ENCODE results near the gene OGG1.

Gene OGG1

DNA sequence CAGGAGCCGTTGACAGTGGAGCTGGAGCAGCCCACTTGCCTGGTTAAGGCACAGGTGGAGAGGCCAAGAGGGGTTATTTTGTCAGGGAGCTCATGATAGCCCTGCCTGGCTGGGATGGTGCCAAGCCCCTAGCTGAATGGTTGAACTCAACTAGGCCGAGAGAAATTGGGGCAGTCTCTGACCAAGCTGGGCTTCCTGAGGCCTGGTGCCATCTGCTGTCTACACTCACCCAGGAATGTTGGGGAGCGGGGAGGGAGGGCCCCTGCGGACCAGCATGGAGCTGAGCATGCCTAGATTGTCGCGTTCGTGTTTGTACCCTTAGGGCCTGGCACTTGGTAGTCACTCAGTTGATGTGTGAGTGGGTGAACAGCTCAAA, 17.0 kb upstream of the OGG1 start (continued):
- TF ChIP-seq, protein P1, sequence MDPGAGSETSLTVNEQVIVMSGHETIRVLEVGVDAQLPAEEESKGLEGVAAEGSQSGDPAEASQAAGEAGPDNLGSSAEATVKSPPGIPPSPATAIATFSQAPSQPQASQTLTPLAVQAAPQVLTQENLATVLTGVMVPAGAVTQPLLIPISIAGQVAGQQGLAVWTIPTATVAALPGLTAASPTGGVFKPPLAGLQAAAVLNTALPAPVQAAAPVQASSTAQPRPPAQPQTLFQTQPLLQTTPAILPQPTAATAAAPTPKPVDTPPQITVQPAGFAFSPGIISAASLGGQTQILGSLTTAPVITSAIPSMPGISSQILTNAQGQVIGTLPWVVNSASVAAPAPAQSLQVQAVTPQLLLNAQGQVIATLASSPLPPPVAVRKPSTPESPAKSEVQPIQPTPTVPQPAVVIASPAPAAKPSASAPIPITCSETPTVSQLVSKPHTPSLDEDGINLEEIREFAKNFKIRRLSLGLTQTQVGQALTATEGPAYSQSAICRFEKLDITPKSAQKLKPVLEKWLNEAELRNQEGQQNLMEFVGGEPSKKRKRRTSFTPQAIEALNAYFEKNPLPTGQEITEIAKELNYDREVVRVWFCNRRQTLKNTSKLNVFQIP (CRISPR knock-in tag; IDR thresholded peaks at IDR 0.05; ENCODE audit: borderline replicate concordance, low read depth) = no peak
- TF ChIP-seq SNAI2 (CRISPR knock-in tag; IDR thresholded peaks at IDR 0.05) (no peak), PPARA (CRISPR knock-in tag; IDR thresholded peaks at IDR 0.05; ENCODE audit: borderline replicate concordance) (no peak)

DNA sequence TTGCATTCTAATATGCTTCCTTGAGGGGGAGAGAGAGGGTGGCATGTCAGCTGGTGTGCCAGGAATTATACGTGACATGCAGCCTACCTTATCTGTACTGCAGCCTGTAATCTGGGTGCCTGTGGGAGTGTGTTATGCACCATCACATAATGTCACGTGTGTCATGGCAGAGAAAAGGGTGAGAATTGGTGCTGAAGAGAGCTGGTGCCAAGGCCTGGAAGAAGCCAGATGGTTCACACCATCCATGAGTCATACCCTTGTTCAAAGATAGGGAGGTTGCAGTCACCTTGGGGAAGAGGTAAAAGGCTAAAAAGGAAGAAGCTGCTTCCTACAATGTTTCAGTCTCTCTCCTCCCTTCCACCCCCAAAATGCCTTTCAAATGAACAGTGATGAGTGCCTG, 12.9 kb upstream of the OGG1 start:
- no peak for ATAC-seq
- TF ChIP-seq ZNF565 (CRISPR knock-in tag; conservative IDR thresholded peaks at IDR 0.05; ENCODE audit: low read depth) (no peak), ISL1 (CRISPR knock-in tag; IDR thresholded peaks at IDR 0.05) (no peak), PPARA (CRISPR knock-in tag; IDR thresholded peaks at IDR 0.05; ENCODE audit: borderline replicate concordance) (no peak), ZNF70 (CRISPR knock-in tag; IDR thresholded peaks at IDR 0.05) (no peak), SNAI2 (CRISPR knock-in tag; IDR thresholded peaks at IDR 0.05) (no peak)
- TF ChIP-seq, protein P2, sequence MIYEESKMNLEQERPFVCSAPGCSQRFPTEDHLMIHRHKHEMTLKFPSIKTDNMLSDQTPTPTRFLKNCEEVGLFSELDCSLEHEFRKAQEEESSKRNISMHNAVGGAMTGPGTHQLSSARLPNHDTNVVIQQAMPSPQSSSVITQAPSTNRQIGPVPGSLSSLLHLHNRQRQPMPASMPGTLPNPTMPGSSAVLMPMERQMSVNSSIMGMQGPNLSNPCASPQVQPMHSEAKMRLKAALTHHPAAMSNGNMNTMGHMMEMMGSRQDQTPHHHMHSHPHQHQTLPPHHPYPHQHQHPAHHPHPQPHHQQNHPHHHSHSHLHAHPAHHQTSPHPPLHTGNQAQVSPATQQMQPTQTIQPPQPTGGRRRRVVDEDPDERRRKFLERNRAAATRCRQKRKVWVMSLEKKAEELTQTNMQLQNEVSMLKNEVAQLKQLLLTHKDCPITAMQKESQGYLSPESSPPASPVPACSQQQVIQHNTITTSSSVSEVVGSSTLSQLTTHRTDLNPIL (CRISPR knock-in tag; IDR thresholded peaks at IDR 0.05; ENCODE audit: low read depth) = no peak

DNA sequence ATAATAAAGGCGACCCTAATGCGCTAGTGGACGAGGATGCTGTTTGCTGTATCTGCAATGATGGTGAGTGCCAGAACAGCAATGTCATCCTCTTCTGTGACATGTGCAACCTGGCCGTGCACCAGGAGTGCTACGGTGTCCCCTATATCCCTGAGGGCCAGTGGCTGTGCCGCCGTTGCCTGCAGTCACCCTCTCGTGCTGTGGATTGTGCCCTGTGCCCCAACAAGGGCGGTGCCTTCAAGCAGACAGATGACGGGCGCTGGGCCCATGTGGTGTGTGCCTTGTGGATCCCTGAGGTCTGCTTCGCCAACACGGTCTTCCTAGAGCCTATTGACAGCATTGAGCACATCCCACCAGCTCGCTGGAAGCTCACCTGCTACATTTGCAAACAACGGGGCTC, 10.6 kb upstream of the OGG1 start:
- no peak for ATAC-seq
- TF ChIP-seq, protein P3, sequence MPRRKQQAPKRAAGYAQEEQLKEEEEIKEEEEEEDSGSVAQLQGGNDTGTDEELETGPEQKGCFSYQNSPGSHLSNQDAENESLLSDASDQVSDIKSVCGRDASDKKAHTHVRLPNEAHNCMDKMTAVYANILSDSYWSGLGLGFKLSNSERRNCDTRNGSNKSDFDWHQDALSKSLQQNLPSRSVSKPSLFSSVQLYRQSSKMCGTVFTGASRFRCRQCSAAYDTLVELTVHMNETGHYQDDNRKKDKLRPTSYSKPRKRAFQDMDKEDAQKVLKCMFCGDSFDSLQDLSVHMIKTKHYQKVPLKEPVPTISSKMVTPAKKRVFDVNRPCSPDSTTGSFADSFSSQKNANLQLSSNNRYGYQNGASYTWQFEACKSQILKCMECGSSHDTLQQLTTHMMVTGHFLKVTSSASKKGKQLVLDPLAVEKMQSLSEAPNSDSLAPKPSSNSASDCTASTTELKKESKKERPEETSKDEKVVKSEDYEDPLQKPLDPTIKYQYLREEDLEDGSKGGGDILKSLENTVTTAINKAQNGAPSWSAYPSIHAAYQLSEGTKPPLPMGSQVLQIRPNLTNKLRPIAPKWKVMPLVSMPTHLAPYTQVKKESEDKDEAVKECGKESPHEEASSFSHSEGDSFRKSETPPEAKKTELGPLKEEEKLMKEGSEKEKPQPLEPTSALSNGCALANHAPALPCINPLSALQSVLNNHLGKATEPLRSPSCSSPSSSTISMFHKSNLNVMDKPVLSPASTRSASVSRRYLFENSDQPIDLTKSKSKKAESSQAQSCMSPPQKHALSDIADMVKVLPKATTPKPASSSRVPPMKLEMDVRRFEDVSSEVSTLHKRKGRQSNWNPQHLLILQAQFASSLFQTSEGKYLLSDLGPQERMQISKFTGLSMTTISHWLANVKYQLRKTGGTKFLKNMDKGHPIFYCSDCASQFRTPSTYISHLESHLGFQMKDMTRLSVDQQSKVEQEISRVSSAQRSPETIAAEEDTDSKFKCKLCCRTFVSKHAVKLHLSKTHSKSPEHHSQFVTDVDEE (CRISPR knock-in tag; IDR thresholded peaks at IDR 0.05) = no peak
- TF ChIP-seq BACH2 (CRISPR knock-in tag; IDR thresholded peaks at IDR 0.05; ENCODE audit: borderline replicate concordance) (no peak), OSR1 (CRISPR knock-in tag; IDR thresholded peaks at IDR 0.05) (no peak), TCF4 (CRISPR knock-in tag; IDR thresholded peaks at IDR 0.05; ENCODE audit: borderline replicate concordance) (no peak), ZFP3 (CRISPR knock-in tag; IDR thresholded peaks at IDR 0.05) (no peak), CSDC2 (CRISPR knock-in tag; IDR thresholded peaks at IDR 0.05) (no peak), ISL1 (CRISPR knock-in tag; IDR thresholded peaks at IDR 0.05) (no peak), ZNF8 (CRISPR knock-in tag; IDR thresholded peaks at IDR 0.05) (no peak), ZC3H10 (CRISPR knock-in tag; IDR thresholded peaks at IDR 0.05) (no peak), ESRRG (CRISPR knock-in tag; IDR thresholded peaks at IDR 0.05) (no peak)
- TF ChIP-seq, protein P2 (CRISPR knock-in tag; IDR thresholded peaks at IDR 0.05; ENCODE audit: low read depth) = no peak
- TF ChIP-seq, protein P4, sequence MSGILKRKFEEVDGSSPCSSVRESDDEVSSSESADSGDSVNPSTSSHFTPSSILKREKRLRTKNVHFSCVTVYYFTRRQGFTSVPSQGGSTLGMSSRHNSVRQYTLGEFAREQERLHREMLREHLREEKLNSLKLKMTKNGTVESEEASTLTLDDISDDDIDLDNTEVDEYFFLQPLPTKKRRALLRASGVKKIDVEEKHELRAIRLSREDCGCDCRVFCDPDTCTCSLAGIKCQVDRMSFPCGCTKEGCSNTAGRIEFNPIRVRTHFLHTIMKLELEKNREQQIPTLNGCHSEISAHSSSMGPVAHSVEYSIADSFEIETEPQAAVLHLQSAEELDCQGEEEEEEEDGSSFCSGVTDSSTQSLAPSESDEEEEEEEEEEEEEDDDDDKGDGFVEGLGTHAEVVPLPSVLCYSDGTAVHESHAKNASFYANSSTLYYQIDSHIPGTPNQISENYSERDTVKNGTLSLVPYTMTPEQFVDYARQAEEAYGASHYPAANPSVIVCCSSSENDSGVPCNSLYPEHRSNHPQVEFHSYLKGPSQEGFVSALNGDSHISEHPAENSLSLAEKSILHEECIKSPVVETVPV (CRISPR knock-in tag; IDR thresholded peaks at IDR 0.05) = no peak
- TF ChIP-seq, protein P1 (CRISPR knock-in tag; IDR thresholded peaks at IDR 0.05; ENCODE audit: borderline replicate concordance, low read depth) = no peak

DNA sequence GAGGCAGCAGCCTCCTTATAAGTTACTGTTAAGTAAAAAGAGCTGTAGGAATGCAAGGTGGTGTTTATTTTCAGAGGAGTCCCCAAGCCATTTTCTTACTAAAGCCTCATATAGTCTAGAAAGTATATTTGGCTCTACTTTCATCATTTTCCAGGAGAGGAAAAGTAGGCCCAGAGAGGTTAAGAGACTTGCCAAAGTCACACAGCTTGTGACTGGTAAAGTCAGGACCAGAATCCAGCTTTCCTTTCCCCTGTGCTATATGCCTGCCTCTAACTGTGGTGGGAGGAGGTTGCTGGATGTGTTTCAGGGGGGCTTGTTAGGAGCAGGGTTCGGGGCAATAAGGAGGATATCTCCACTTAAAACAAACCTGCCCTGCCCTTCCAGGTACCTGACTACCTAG, 7.2 kb upstream of the OGG1 start:
- TF ChIP-seq ZFP3 (CRISPR knock-in tag; IDR thresholded peaks at IDR 0.05) = no peak

More for the DNA sequence above, 7.2 kb upstream of the OGG1 start:
- ATAC-seq = no peak
